SHP77 treated with DMSO at 0.1 percent for 48 hours (cell line): ENCODE measurements around the gene KIF26A.

ENCODE experiments used
- DNase-seq: peaks from one replicate; lab custom pipeline; 2025; lab: John Stamatoyannopoulos, UW

KIF26A gene

DNA sequence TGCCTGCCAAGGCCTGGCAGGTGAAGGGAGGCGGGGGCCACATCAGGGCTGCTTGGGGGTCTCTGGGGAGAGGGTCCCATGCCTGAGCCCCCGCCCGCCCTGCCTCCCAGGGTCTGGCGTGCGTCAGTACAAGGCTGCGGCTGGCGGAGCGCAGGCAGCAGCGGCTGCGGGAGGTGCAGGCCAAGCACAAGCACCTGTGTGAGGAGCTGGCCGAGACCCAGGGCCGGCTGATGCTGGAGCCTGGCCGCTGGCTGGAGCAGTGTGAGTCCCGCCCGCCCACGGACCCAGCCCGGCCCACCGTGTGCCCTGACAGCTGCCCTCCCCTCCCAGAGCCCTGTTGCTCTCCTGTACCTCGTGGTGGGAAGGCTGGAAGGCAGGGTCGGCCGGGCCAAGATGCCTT, 40.7 kb downstream of the KIF26A start:
- no peak for DNase-seq

DNA sequence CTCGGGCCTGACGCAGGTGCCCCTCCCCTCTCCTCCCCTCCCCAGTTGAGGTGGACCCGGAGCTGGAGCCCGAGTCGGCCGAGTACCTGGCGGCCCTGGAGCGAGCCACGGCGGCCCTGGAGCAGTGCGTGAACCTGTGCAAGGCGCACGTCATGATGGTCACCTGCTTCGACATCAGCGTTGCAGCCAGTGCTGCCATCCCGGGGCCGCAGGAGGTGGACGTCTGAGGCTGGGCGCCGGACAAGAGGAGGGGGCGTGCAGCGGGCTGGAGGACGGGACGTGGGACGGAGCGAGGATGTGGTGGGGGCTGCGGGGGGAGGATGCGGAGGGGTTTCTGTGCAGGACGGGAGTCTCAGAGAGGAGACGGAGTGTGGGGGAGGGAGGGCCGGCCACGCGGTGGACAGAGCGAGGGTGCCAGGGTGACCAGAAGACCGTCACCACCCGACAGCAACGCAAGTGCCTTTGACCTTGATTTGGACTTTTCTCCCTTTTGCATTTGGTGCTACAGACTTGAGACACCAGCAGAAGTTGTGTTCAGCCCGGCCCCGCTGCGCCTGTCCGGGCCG, 41.3 kb downstream of the KIF26A start:
- DNase-seq = no peak

DNA sequence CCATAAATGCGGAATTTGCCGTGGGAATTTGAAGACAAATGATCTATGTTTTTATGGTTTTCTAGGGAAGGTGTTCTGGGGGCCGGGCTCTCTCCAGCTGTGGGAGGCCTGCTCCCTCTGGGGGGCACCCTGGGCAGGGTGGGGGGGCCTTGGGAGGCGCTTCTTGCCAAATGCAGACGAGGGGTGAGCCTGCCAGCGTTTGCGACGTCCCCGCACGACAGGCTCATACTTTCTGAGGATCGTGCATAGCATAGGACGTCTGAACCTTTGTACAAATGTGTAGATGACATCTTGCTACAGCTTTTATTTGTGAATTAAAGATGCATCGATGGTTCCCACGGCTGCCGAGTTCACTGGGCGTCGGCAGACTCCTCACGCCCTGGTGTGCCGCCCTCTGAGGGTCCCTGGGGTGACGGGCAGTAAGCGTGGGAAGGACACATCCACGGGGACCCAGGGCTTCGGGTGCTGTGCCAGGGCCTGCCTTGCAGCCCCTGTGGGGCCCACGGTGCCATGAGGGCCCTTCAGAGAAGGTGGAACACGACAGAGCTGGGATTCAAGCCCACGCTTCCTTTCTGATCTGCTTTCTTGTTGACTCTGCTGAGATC, 42.3 kb downstream of the KIF26A start:
- DNase-seq = no peak

DNA sequence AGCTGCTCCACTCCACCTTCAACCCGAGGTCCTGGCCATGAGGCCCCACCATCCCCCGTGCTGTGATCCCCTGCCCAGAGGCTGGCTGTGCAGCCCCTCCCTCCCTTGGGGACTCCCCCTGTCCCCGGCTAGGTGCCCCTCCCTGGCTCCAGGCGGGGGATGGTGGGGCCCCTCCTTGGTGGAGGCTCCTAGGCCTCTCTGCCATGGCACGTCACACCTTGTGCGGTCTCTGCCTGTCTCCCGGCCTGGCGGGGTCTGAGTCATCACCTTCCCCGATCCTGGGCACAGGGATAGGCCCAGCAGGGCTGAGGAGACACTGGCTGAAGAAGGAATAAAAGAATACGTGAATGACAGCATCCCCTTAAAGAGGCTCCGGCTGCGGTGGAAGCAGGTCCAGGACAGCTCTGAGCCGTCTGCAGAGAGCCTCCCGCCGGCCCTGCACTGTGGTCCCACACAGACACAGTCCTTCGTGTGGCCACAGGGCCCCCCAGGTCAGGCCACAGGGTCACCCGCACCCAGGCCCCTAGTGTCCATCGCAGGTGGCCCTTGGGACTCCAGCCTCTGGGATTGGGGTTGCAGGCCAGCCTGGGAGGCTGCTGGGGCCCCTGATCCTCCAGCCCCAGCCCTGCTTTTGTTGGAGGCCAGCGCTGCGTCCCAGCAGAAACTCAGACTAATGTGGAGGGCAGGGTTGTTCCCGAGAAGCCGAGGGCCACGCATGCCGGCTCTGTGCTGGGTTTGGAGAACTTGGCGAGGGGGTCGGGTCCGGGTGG, 43.6 kb downstream of the KIF26A start:
- DNase-seq = no peak

DNA sequence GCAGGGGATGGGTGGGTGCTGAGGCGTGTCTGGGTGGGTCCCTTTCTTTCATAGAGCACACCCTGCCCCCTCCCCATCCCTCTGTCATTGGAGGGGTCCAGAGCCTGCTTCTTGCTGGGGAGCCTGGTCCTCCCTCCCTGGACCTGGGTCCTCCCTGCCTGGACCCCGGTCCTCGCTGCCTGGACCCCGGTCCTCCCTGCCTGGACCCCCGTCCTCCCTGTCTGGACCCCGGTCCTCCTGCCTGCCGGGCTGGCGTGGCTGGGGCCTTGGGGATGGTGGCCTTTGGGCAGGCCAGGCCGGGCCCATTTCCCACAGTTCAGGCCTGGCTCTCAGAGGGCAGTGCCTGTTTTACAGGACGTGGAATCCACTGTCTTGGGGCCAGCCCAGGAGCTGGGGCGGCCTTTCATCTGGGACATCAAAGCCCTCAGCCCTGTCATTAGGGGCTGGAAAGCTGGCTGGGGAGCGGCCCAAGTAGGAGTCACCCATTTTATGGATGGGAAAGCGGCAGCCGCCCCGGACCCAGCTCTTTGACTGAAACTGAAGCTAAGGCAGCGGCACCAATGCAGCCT, 44.6 kb downstream of the KIF26A start:
- DNase-seq = no peak

DNA sequence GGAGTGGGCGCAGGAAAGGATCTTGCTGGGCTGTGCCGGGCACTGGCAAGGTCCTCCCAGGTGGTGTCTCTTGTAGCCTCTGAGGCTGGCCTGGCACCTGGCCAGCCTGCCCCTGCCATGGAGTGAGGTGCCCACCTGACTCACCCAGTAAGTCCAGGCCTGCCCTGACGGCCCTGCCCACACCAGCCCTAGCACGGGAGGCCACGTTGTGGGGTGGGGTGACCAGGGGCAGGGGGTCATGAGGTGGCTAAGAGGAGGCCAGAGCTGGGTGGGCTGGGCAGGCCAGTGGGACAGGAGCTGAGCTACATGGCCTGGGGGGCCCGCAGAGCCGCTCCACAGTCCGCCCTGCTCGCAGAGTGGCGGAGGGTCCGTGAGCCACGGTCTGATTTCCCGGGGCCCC, 45.4 kb downstream of the KIF26A start:
- DNase-seq = no peak

DNA sequence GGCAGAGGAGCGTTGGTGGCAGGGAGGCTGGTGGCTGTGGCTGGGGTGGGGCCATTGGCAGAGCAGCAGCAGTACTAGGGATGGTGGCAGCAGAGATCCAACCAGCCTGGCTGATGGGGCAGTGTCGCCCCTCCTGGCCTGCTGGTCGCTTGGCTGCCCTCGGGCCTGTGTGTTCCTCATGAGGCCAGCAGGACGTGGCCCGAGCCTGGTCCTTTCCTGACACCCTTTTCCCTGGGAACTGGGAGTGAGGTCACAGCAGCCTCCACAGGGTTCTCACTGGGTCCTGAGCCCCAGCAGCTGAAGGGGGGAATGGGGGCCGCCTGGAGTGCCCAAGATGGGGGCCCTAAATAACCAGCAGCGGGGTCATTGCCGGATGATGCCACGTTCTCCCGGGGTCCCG, 46.1 kb downstream of the KIF26A start:
- no peak for DNase-seq

DNA sequence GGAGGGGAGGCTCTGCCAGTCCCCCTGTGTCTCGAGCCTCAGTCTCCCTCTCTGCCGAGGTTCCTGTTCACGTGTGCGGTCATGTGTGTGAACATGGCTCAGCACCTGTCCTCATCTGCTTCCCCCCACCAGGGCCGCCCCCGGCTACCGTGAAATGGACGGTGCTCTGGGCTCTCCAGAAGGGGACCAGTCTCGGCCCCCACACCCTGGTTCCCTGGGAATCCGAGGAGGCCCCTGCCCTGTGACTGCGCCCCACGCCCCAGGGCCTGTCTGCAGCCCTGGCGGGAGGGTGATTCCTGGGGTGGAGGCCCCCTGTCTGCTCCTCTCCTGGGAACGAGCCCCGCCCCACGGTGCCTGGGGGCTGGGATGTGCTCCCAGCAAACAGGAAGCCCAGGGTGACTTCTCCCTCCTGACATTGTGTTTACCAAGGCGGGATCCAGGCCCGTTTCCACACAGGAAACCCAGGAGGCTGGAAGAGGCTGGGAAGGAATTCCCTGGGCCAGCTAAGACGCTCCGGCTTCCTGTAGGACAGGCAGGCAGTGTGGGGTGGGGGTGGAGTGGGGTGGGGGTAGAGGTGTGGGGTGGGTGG, 46.6 kb downstream of the KIF26A start:
- DNase-seq = no peak

DNA sequence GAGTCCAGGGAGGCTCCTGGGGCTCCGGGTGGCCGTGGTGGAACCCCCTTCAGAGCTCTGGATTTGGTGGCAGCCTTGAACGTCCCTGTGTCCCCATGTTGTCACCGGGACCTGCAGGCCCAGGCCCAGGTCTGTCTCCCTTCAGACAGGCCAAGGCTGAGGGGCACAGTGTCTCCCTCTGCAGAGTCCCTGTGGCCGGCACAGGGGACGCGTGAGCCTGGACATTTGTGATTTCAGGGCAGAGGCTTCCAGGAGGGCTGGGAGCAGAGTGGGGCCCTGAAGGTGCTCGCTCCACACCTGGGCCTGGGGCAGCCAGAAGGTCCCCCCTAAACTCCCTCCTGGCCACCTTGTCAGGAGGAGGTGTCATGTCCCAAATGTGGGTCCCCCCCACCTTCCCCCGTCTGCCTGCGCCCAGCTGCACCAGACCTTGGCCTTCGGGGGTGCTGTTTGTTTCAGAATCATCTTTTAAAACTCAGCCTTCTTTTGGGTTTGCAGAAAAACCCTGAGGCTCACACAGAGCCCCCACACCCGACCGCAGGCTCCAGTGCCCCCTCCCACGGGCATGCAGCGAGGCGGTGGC, 47.6 kb downstream of the KIF26A start:
- DNase-seq = no peak

DNA sequence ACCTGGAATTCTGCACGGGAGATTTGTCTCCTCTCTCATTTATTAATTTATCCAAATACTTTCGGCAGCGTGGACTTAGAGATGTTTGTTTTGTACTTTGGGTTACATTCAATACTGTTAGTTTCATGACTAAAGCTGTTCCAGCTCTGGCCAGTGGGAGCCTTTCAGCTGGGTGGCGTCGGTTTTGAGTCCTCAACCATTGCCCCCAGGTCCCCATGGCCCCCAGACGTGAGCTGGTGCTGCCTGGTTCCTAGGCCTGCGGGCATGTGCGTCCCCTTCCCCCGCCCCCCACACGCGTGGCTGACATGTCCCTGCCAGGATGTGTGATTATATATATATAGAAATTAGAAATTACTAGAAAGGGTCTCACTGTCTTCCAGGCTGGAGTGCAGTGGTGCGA, 48.2 kb downstream of the KIF26A start:
- no peak for DNase-seq

DNA sequence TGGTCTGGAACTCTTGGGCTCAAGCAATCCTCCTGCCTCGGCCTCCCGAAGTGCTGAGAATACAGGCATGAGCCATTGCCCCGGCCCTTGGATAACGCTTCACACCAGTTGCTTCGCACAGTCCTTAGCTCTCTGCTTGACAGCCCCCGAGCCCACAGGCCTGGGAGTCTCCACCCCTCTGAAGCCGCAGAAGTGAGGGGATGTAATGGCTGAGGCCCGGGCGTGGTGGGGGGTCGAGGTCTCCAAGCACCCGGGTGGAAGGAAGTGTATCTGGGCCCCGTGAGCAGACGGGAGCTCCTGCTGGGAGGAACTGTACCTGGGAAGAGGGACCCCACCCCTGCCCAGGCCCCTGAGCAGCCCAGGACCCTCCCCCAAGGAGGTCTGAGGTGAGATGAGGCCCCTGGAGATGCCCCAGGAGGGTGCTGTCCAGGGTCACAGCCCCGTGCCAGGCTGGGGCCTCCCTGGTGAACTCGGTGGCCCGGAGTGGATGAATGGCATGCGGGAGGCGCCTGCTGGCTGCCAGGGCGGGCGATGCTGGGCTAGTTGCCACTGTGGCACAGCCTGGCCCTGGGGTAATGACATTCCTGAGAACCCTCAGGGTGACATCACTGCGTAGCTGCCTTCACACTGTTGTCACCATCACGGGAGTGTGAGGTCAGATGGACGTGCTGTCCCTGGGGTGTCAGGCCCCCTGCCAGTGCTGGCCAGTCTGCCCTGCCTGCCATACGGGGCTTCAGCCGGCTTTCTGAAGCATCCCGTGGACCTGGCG, 48.9 kb downstream of the KIF26A start:
- no peak for DNase-seq

DNA sequence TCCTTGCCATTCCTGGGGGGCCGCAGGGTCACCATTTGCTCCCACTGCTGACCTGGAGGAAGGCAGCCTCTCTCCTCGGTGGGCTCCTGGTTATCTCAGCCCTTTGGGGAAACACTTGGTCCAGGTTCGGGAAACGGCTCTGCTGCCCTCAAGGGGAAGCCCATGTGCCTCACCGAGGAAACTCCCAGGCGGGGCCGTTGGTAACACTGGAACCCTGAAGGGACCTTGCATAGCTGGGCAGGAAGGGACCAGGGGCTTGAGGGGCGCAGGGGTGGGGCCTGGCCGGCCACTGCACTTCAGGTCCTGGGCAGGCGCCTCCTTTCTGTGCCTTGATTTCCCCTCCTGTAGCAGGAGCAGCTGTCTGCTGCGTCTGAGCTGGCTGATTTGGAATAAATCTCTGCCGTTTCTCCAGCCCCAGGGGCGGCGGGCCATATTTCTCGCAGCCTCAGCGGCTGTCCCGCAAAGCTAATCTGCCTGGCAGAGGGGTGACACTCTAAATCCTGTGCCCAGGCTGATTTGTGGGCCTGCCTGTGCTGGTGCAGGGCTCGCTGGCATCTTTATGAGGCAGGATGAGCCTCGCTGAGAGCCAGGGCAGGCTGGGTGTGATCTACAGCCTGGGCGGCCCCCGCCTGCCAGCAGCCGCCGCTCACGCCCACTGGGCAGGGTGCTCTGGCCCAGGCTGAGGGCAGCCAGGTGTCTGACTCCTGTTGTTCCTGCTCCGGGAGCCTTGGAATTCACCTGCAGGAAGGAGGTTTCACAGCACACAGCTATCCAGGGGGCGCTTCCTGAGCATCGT, 49.7 kb downstream of the KIF26A start:
- no peak for DNase-seq

DNA sequence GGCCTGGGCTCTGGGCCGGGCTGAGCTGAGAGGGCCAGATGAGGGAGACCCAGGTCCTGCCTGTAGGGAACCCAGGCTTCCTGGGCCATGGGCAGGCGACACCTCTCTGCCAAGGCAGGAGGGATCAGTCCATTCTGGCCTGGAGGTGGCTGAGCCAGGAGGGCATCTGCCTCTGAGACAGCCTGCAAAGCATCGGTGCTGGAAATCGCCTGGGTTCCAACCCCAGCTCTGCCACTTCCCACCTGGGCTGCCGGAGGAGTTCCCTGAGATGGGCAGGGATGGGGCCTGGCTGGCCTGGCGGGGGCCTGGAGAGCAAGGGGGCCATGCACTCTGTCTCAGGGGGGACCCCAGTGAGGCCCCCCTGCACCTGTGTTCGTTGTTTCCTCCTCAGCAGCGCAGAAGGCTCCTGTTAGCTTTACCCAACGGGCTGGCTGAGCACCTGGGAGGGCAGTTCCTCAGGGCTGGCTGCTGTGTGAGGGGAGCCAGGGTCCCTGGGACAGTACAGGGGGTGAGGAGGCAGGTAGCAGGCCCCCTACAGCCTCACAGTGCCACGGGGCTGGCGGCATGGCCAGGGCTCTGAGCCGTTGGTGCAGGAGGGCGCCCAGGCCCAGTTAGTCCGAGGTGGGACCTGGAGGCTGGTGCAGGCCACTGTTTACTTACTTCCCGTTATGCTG, 50.5 kb downstream of the KIF26A start:
- DNase-seq = no peak

DNA sequence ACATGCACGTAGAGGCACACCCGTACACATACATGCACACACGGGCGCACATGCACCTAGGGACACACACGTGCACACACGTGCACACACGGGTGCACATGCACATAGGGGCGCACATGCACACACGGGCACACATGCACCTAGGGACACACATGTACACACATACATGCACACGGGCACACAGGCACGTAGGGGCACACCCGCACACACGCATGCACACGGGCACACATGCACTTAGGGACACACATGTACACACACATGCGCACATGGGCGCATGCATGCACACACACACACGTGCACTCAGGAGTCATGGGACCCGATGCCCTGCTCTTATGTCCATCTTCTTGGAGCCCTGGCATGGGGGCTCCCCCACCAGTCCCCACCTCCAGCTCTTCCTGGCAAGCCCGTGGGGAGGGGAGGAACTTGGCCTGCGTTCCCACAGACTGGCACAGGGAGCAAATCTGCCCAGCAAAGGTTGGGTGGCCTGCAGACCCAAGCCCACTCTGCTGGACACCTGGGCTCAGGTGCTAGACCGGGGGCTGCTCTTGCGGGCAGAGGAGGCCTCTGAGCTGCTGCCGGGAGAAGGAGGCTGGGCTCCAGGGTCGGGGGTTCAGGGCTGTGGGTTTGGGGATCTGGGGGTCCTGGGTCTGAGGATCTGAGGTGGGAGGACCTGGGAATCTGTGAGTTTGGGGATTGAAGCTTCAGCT, 51.4 kb downstream of the KIF26A start:
- no peak for DNase-seq

DNA sequence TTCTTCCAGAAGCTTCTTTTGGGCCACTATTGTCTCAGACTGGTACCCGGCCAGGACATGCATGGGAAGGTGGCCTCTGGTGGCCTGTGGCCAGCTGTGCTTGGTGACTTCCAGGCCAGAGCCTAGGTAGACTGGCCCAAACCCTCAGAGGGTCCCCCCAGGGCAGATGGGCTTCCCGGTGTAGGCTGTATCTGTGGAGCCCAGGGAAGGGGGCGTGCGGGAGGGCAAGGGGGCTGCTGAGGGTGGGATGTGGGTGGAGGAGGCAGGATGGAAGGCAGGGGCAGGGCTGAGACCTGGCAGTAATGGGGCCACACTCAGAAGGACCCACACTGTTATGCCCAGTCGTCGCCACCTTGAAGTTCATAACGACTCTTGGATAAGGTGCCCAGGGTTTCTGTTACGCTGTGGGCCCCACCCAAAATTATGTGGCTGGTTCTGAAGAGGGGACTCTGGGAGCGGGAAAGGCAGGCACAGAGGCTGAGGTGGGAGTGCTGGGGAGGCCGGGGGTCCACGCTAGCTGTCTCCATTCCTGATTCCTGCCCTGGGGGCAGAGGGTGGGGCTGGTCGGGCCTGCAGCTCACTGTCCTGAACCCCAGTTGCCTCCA, 52.1 kb downstream of the KIF26A start:
- DNase-seq = no peak

DNA sequence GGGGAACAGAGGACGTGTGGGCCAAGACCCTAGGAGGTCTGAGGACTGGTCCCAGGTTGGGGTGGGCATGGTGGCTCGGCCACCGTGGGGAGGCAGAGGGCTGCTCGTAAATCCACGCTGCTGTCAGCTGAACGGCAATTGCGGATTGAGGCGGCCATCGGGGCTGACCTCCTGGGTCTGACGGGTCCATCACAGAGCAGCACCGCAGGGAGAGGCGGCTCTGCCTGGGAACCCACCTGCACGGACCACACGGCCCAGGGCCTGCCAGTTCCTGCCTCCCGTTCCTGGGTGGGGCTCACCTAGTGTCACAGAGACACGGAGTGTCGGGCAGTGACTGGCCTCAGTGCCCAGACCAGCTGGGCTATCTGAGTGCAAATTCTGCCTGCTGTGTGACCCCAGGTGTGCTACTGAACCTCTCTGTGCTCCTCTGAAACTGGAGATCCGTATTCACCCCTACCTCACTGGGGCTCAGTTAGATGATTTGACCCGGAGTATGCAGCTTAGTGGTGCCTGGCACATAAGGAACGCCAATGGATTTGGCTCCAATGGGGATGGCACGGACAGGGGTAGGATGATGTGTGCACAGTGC, 53.1 kb downstream of the KIF26A start:
- DNase-seq = no peak

DNA sequence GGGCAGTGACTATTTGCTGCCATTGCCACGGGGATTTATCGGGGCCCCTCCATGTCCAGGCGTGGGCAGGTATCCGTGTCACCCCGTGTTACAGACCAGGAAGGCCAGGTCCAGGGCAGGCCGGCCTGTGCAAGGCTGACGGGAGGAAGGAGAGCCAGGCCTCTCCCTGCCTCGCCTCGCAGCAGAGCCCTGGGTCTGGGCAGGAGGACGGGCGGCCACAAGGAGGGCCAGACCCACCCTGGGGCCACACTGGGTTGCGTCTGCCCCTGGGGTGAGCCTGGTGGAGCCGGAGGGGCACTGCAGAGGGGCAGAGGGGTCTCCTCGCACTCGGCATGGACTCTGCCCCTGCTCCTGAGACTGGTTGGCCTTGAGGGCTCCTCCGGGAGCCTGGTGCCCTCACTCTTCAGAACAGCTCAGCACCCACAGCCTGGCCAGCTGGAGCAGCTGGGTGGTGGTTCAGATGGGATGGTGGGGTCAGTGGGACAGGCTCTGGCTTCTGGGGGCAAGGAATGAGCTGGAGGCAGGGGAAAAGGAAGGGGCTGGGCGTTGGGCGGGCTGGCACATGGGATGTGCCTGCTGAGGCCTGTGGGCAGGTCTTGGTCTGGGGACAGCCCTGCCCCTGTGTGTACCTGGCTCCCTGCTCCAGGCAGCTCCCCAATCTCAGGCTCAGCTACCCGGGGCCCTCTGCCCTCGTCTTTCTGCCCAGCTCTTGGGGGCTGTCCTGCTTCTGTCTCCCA, 53.9 kb downstream of the KIF26A start:
- DNase-seq = no peak

DNA sequence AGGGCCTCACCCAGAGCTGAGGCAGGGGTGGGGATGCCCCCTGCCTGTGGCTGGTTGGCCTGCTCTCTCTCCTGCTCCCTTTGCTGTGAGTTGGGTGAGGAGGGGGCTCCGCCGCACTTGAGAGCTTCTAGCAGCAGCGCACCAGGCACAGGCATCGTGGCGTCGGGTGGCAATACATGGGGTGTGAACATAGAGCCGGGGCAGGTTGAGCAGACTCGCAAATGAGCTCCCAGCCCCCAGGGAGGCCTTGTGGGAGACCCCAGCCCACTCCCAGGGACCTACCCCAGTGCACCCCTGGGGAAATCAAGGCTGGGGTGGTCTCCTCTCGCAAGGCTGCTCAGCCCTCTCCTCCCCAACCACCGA, 54.5 kb downstream of the KIF26A start:
- DNase-seq = no peak
